HG02973 (cell line): Measurements from ENCODE around the gene C20orf141.

Experiments
- ATAC-seq: cut with Tn5 transposase; IDR thresholded peaks from one replicate; pipeline ENCODE4 v1.9.1; 2021; ENCODE audit warnings: moderate library complexity; ENCODE audit not compliant: unreplicated experiment

Gene C20orf141

DNA sequence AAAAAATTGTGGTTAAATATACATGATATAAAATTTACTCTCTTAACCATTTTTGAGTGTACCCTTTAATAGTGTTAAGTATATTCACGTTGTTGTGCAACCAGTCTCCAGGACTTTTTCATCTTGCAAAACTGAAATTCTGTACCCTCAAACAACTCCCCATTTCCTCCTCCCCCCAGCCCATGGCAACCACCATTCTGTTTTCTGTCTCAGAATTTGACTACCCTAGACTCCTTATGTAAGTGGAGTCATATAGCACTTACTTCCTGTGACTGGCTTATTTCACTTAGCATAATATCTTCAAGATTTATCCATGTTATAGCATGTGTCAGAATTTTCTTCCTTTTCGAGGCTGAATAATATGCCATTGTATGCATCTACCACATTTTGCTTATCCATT, 30.8 kb downstream of the C20orf141 start:
- ATAC-seq, result no peak

DNA sequence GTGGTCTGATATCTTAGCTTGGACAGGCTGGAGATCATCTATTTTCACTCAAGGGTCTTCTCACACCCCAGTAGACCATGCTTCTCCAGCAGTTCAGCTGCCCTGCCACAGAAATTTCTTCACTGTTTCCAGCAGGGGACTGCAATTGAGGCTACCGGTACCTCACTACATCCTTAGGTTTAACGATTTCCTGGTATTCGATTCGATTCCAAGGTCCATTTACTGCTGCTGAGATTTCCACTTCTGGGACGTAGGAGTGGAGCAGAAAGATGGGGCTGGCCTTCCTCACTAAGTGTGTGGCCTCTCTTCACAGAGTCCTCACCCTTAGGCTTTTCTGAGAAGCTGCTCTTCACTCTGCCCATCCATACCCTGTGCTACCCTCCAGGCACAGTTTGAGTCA, 31.9 kb downstream of the C20orf141 start:
- ATAC-seq, result no peak

GRCh38 chr20:2847802-2848201, 33.0 kb downstream of the C20orf141 start:
- ATAC-seq, result no peak

- ATAC-seq, result no peak
These were observed 34.7 kb downstream of the C20orf141 start for GRCh38 chr20:2849529-2849928.

DNA sequence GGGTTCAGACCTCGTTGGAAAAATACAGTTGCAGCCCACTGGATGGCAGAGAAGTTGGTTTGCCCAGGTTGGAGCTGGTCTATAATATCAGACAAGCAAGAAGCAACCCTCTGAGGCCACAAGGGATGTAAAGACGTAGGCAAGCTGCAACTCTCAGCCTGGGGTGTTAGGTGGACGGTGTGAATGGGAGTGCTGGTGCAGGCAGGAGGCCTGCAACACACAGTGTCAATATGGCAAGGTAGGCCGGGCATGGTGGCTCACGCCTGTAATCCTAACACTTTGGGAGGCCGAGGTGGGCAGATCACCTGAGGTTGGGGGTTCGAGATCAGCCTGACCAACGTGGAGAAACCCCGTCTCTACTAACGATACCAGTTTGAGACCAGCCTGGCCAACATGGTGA, 36.3 kb downstream of the C20orf141 start:
- ATAC-seq, result no peak

DNA sequence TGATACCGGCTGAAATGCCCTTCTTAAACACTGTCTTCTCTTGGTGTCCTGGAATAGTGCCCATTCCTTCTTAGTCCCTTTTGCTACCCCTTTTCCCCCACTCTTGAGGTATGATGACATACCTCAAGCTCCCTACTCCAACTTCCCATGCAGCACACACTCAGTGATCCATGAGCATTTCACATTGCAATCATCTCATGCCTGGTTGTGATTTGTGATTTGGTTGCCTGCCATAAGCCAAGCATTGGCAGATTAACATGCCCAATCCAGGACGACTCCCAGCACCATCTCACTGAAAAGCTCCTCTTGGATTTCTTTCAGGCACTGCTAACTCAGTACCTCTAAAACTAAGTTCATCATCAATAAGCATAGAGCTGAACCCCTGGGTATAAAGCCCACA, 43.8 kb downstream of the C20orf141 start:
- no peak for ATAC-seq

DNA sequence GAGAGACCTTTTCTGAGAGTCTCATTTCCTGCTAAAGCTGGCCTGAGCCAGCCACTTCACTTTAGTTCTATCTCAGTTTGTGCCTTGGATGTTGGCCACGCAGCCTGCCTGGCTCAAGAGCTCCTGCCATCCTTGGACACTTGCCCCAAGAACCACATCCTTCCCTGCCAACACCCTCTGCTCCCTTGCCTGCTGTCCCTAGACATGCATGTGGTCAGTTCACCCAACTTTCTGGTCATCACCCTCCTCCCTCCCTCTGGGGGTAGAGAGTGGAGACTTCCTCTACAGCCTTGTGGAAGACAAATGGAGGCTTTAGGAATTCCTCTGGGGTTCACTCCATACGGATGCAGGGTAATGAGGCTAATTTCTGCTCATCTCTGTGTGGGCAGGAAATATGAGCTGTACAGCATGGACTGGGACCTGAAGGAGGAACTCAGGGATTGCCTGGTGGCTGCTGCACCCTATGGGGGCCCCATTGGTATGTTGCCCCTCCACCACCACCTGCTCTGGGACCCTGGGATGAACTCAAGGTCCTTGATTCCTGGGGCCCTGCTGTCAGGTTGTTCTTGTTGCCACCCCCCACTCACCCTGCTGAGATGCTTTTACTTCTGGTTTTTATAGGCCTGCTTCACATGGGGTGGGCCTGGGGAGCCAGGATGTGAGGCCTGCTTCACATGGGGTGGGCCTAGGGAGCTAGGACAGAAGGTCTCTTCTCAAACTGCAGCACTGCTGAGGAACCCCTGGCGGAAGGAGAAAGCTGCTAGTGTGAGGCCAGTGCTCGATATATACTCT, 44.7 kb downstream of the C20orf141 start:
- ATAC-seq, result no peak

- ATAC-seq, result no peak
These were observed 49.8 kb downstream of the C20orf141 start for GRCh38 chr20:2864626-2865025.

- ATAC-seq, result no peak
These were observed 50.3 kb downstream of the C20orf141 start for GRCh38 chr20:2865101-2865500.
